ENCODE measurements around the gene PUS1.

PUS1 gene

DNA sequence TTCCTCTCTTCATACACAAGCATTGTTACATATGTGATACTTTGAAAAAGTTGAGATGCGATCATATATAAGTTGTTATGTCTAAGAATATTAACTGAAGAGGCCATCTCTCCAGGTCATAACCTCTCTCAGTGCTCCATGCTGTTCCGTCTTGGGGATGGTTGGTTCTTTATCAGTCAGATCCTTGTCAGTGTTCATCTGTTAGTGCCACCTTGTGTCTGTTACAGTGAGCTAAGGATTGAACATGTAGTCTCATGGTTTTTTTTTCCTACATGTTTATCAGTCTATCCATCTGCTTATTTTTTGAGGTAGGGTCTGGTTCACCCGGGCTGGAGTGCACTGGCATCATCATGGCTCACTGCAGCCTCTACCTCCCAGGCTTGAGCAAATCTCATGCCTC, 51.2 kb downstream of the PUS1 start:
- no peaks in the 10 kb centered on the region for H3K27me3 ChIP-seq (ENCODE audit: low read depth, low read length)
- peaks cover 36% of the 10 kb centered on the region for H3K79me2 ChIP-seq (ENCODE audit: low read length)
- H2AFZ ChIP-seq (ENCODE audit: low read depth, low read length) = no peak overlapping the region
- no peak overlapping the region for H3K4me3 ChIP-seq (ENCODE audit: low read length)
- peaks cover 11% of the 10 kb centered on the region for H4K20me1 ChIP-seq (ENCODE audit: insufficient read depth, low read length)
- H3K9ac ChIP-seq (ENCODE audit: low read length) = no peak overlapping the region
- peaks cover 21% of the 10 kb centered on the region for H3K36me3 ChIP-seq (replicated peaks; ENCODE audit: low read depth, low read length)
- no peaks in the 10 kb centered on the region for H3K4me1 ChIP-seq (ENCODE audit: low read length)
- no peak overlapping the region for H3K27ac ChIP-seq (ENCODE audit: low read length)
- no peak overlapping the region for H3K4me2 ChIP-seq (ENCODE audit: low read length)
- TF ChIP-seq, protein P1, sequence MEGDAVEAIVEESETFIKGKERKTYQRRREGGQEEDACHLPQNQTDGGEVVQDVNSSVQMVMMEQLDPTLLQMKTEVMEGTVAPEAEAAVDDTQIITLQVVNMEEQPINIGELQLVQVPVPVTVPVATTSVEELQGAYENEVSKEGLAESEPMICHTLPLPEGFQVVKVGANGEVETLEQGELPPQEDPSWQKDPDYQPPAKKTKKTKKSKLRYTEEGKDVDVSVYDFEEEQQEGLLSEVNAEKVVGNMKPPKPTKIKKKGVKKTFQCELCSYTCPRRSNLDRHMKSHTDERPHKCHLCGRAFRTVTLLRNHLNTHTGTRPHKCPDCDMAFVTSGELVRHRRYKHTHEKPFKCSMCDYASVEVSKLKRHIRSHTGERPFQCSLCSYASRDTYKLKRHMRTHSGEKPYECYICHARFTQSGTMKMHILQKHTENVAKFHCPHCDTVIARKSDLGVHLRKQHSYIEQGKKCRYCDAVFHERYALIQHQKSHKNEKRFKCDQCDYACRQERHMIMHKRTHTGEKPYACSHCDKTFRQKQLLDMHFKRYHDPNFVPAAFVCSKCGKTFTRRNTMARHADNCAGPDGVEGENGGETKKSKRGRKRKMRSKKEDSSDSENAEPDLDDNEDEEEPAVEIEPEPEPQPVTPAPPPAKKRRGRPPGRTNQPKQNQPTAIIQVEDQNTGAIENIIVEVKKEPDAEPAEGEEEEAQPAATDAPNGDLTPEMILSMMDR (IDR thresholded peaks at IDR 0.05; ENCODE audit: low read depth, low read length) = no peak
- TF ChIP-seq EZH2phosphoT487 (IDR thresholded peaks at IDR 0.05; ENCODE audit: low read depth) = no peak
- H3K9me3 ChIP-seq (ENCODE audit: insufficient read depth, low read length) = no peaks in the 10 kb centered on the region

DNA sequence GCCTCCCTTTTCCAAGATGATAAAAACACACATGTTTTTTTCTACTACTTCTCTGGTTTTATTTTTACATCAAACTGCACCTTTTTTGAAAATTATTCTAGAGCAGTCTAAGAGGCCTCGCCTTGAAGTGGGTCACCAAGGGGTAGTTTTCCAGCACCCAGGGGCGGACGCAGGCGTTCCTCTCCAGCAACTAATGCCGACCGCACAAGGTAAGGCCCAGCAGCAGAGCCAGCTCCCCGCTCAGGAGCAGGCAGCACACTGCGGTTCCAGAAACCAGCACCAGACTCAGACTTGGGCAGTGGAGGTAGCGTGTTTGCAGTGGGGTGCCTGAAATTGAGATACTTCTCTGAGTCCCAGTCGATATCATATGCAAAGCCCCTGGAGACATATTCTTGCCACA, 52.3 kb downstream of the PUS1 start:
- peaks cover 9% of the 10 kb centered on the region; the same call in 1 of the 2 replicates for H4K20me1 ChIP-seq (ENCODE audit: insufficient read depth, low read length)
- peaks cover 24% of the 10 kb centered on the region for H3K36me3 ChIP-seq (replicated peaks; ENCODE audit: low read depth, low read length)
- H3K79me2 ChIP-seq (ENCODE audit: low read length) = peaks cover 26% of the 10 kb centered on the region
- TF ChIP-seq, protein P1 (IDR thresholded peaks at IDR 0.05; ENCODE audit: low read depth, low read length) = no peak
- TF ChIP-seq EZH2phosphoT487 (IDR thresholded peaks at IDR 0.05; ENCODE audit: low read depth) = no peak
- H3K9me3 ChIP-seq (ENCODE audit: insufficient read depth, low read length) = no peaks in the 10 kb centered on the region
- no peak overlapping the region for H2AFZ ChIP-seq (ENCODE audit: low read depth, low read length)
- H3K4me1 ChIP-seq (ENCODE audit: low read length) = no peaks in the 10 kb centered on the region
- no peak overlapping the region for H3K9ac ChIP-seq (ENCODE audit: low read length)
- H3K27ac ChIP-seq (ENCODE audit: low read length) = no peak overlapping the region
- H3K4me3 ChIP-seq (ENCODE audit: low read length) = no peak overlapping the region
- H3K4me2 ChIP-seq (ENCODE audit: low read length) = no peak overlapping the region
- H3K27me3 ChIP-seq (ENCODE audit: low read depth, low read length) = no peaks in the 10 kb centered on the region

DNA sequence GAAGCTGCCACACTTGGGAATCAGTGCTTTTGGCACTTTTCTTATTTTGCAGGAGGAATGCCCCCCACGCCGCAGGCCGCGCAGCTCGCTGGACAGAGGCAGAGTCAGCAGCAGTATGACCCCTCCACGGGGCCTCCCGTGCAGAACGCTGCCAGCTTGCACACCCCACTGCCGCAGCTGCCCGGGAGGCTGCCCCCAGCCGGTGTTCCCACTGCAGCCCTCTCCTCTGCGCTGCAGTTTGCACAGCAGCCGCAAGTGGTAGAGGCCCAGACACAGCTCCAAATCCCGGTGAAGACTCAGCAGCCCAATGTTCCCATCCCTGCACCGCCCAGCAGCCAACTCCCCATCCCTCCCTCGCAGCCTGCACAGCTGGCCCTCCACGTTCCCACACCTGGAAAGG, 53.0 kb downstream of the PUS1 start:
- Histone ChIP-seq H3K27me3 (ENCODE audit: low read depth, low read length) (no peaks in the 10 kb centered on the region), H3K27ac (ENCODE audit: low read length) (no peak overlapping the region), H3K9me3 (ENCODE audit: insufficient read depth, low read length) (no peaks in the 10 kb centered on the region), H4K20me1 (ENCODE audit: insufficient read depth, low read length) (peaks cover 9% of the 10 kb centered on the region; the same call in 1 of the 2 replicates), H2AFZ (ENCODE audit: low read depth, low read length) (no peak overlapping the region), H3K4me1 (ENCODE audit: low read length) (no peaks in the 10 kb centered on the region), H3K9ac (ENCODE audit: low read length) (no peak overlapping the region), H3K36me3 (replicated peaks; ENCODE audit: low read depth, low read length) (peaks cover 31% of the 10 kb centered on the region), H3K4me2 (ENCODE audit: low read length) (no peak overlapping the region), H3K79me2 (ENCODE audit: low read length) (peaks cover 19% of the 10 kb centered on the region), H3K4me3 (ENCODE audit: low read length) (no peak overlapping the region)
- no peak for TF ChIP-seq EZH2phosphoT487 (IDR thresholded peaks at IDR 0.05; ENCODE audit: low read depth)
- TF ChIP-seq, protein P1 (IDR thresholded peaks at IDR 0.05; ENCODE audit: low read depth, low read length) = no peak

DNA sequence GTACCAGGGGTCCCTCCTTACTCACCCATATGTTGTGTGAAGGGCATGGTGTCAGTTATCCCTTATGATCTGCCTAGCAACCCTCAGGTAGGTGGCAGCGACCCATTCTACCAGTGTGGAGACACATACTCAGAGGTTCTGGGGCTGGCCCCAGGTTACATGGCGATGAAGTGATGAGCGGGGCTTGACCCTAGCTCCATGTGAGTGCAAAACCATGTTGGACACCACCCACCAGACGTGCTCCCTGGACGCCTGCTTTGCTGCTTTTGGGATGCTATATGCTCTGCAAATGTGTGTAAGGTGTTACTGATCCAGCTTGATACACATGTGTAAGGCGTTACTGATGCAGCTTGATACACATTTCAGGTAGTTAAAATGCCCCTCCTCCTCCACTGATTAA, 54.0 kb downstream of the PUS1 start:
- Histone ChIP-seq H3K36me3 (replicated peaks; ENCODE audit: low read depth, low read length) (peaks cover 36% of the 10 kb centered on the region), H3K4me2 (ENCODE audit: low read length) (no peak overlapping the region), H3K9me3 (ENCODE audit: insufficient read depth, low read length) (no peaks in the 10 kb centered on the region), H3K4me3 (ENCODE audit: low read length) (no peak overlapping the region), H3K27me3 (ENCODE audit: low read depth, low read length) (no peaks in the 10 kb centered on the region), H3K27ac (ENCODE audit: low read length) (no peak overlapping the region), H3K9ac (ENCODE audit: low read length) (no peak overlapping the region), H4K20me1 (ENCODE audit: insufficient read depth, low read length) (peaks cover 3% of the 10 kb centered on the region; the same call in 1 of the 2 replicates), H3K79me2 (ENCODE audit: low read length) (peaks cover 12% of the 10 kb centered on the region), H2AFZ (ENCODE audit: low read depth, low read length) (no peak overlapping the region), H3K4me1 (ENCODE audit: low read length) (no peaks in the 10 kb centered on the region)
- TF ChIP-seq, protein P1 (IDR thresholded peaks at IDR 0.05; ENCODE audit: low read depth, low read length) = no peak
- no peak for TF ChIP-seq EZH2phosphoT487 (IDR thresholded peaks at IDR 0.05; ENCODE audit: low read depth)
